ENCODE results near the gene VANGL1.

Gene VANGL1

GRCh38 chr1:115744646-115745275 is 103.0 kb downstream of the VANGL1 start:
- no peak for DNase-seq (ENCODE audit: low read depth)

- DNase-seq (ENCODE audit: low read depth), result no peak
Measured at GRCh38 chr1:115746021-115746690, 104.4 kb downstream of the VANGL1 start.
